ENCODE measurements around the gene GSTM2.
A peak's percentile ranks its signal among the peaks of the same experiment; 100 is the strongest.

GSTM2 gene

DNA sequence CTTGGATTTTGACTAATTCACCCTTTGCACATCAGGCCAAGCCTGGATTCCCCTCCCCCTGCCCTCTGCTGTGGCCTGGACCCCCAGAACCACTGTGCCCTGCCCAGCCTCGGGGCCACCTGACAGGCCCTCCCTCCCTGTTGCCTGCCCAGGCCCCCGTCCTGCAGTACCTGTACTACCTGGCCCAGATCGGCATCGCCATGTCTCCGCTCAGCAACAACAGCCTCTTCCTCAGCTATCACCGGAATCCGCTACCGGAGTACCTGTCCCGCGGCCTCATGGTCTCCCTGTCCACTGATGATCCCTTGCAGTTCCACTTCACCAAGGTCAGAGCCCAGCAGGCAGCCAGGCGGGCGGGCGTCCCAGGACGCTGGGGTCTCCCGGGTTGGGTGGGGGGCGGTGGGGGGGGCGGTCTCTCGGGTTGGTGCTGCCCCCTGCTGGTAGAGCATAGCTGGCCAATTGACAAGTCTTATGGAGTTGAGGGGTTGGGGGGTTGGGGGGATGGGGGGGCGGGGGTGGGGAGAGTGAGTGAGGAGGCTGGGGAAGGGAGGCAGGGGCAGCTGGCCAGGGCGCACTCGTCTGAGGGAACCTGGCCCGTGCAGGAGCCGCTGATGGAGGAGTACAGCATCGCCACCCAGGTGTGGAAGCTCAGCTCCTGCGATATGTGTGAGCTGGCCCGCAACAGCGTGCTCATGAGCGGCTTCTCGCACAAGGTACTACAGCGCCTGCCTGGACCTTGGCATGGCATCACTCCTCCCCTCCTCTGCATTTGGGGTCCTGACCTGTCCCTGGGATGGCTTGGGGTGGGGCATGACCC is 37.6 kb upstream of the GSTM2 start:
- peak; percentile 39 for DNase-seq

DNA sequence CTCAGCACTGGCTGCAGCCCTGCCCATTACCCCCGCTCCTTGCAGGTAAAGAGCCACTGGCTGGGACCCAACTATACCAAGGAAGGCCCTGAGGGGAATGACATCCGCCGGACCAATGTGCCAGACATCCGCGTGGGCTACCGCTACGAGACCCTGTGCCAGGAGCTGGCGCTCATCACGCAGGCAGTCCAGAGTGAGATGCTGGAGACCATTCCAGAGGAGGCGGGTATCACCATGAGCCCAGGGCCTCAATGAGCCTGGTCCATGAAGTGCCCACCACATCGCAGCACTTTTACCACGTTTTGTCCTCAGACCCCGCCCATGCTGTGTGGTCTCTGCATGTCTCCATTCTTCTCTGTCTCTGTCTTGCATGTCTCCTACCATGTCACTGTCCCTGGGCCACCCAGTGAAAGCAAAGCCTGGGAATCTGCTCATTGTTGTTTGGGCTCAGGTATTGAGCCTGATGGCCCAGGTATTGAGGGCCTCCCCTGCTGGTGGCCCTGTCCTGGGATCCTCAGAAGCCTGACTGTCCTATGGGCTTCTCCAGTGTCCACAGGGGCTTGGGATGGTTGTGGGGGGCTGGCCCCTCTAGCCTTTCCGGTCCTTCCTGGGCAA is 36.9 kb upstream of the GSTM2 start:
- DNase-seq = no peak

DNA sequence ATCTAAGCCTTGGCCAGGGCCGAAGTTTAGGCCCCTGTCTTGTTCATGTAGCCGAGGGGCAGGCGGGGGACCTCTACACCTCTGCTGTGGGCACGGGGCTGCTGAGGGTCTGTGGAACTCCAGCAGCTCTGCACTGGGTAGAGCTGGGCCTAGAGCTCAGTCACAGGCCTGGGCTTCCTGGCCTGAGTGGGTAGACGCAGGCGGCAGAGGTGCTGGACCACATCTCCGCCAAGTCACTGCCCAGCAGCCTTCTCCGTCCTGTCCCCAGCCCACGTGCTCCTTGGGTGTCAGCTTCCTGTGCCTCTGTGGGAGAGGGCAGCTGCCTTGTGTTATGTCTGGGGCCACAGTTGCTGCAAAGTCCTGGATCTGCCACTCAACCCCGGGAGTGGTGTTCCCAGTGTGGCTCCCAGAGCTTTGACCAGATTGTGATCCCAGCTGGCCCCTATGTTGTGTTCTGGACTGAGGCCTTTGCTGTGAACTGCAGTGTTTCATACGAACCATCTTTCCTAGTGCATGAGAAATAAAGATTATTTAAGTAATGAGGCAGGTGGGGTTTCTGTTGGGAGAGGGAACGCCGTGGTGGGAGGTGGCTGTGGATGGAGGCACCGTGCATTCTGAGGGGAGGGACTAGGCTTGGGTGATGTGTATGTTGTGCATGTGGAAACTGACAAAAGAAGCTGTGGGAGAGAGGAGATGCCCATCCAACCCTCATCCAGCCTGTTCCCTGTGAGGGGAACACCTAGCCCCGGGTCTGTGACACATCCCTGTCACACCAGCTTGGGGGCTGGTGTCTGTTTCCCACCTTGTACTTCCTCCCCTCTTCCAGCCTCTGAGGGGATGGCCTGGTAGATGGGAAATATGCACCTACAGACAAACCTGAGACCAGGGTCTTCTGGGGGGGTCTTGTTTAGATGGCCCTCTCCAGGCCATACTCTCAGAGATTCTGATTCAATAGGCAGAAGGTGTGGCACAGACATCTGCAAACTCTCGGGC is 36.0 kb upstream of the GSTM2 start:
- no peak for DNase-seq

DNA sequence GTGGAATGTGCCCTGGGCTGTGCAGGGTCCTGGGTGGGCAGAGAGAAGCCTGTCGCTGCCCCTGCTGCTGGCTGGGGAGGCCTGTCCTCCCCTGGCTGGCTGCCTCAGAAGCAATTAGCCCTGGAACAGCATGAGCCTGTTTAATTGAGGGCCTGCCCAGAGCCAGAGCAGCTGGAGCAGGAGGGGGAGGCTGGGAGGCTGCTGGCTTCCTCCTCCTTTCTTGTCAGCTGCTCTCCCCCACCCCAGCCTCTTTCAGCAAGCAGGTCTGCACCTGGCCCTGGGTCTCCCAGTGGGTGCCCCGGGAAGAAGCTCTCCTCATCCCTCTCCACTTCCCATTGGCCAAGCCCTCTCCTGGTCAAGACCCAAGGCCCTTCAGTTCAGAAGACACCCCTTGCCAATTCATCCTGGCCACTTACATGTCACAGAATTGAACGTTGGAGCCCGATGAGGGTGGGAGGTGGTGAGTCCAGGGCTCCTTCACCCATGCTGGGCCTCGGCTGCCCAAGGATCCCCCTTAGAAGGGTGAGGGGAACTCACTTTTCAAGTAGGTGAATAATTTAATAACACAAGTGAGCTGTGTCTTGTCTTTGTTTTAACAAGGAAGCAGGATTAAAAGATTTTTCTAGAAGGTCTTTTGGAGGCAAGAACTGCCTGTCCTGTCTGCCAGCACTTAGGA is 35.0 kb upstream of the GSTM2 start:
- no peak for DNase-seq

DNA sequence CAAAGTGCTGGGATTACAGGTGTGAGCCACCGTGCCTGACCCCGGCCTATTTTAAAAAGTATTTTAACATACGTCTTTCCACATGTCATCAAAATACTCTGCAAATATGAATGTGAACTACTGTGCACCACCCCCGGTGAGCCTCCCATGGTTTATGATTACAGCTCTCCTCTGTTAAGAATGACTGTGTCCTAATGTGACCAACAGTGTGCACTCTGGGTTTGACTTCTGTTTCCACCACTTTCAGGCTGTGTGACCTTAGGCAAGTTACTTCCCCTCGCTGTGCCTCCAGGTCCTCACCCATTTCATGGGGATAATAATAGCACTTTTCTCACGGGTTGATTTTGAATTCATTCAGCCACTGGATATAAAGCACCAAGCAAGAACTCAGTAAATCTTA is 33.6 kb upstream of the GSTM2 start:
- no peak for DNase-seq

DNA sequence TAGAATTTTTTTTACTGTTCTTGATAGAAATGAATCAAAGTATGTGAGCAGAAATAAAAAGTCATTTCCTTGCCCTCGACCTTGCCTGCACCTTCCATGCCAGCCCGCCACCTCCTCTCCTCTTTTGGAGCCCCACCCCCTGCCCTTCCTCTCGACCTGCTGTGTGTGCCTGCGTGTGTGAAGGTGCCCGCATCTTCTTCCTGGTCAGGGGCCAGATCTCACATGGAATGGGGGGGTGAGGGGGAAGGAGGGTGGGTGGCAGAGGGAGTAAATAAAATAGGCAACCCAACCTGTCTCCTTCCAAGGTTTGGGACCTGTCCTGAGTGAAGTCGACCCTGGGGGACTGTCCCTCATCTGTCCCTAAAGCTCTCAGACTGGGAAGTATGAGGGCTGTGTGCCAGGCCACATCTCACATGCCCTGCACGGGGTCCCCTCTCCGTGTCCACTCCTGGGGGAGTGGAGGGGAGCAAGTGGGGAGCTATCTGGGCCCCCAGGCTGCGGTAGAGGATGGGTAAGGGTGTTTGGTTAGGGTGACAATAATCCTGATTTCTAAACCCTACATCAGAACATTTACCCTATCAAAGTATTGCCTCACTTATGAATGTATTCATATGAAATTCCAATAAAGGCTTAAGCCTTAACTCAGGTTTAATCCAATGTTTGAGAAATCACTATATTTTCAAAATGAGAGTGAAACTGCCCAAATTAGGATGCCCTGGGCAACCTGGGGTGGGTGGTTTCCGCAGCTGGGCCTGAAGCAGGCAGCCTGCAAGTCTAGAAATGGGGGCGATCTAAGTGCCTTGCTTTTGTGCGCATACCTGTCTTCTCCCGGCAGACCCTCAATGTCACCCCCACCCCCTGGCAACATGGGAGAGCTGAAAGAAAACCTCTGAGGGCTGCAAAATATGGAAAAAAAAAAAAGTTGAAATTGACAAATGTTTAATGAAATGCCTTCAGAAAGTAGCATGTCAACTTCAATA is 32.8 kb upstream of the GSTM2 start:
- DNase-seq = peak; percentile 29

DNA sequence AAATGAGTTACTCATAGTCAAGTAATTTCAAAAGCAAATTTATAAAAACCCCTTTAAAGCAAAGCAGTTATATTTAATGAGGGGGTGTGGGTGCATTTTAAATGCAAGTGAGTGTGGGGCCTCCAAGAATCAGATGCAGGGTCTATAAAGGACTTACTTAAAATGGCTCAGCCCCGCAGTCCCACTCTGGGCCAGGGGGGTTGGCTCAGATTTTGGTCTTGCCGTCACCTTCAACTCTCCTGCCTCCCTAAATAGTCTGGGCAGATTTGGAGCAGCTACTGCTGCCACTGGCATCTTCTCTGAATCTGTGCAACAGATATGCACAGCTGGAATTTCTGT is 32.0 kb upstream of the GSTM2 start:
- no peak for DNase-seq

DNA sequence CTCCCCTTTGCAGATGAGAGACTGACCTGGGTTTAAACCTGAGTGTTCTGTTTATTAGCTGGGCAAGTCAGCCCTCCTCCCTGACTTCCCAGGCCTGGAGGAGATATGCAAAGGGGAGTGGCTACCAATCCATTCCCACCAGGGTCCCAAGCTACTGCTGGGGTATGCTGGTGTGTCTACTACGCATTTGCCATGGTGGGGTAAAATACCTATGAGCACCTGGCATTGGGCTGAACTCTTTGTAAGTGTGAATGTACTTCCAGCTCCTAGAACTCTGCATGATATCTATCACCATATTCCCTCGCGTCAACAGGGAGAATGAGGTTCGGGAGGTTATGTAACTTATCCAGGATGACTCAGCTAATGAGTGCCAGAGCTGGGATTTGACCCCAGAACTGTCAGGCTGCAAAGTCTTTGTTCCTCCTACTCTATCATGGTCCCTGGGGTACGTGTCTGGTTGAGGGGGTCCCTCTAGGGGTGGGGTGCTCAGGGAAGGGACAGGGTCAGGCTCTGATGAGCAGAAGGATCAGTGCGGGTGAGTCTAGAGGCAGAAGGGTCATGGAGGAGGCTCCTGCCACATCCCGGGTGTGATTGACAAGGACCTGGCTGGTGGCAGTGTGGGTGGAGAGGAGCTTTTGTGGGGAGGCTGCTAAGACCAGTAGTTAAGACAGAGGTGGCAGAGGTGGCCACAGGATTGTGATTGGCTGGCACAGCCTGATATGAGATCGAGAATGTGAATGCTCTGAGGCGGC is 31.5 kb upstream of the GSTM2 start:
- no peak for DNase-seq

DNA sequence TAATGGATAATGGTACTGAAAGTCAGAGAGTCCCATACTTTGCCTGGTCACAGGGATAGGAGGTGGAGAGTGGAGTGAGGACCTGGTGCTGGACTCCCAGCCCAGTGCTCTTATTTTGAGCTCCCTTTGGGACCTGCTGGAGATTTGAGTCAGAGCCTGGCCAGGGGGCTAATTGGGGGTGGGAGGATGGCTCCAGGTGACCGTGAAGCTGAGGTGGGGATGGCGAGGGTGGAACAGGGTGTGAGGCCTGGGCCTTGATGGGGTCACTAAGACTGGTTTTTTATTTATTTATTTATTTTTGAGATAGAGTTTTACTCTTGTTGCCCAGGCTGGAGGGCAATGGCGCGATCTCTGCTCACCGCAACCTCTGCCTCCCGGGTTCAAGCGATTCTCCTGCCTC is 30.4 kb upstream of the GSTM2 start:
- no peak for DNase-seq

DNA sequence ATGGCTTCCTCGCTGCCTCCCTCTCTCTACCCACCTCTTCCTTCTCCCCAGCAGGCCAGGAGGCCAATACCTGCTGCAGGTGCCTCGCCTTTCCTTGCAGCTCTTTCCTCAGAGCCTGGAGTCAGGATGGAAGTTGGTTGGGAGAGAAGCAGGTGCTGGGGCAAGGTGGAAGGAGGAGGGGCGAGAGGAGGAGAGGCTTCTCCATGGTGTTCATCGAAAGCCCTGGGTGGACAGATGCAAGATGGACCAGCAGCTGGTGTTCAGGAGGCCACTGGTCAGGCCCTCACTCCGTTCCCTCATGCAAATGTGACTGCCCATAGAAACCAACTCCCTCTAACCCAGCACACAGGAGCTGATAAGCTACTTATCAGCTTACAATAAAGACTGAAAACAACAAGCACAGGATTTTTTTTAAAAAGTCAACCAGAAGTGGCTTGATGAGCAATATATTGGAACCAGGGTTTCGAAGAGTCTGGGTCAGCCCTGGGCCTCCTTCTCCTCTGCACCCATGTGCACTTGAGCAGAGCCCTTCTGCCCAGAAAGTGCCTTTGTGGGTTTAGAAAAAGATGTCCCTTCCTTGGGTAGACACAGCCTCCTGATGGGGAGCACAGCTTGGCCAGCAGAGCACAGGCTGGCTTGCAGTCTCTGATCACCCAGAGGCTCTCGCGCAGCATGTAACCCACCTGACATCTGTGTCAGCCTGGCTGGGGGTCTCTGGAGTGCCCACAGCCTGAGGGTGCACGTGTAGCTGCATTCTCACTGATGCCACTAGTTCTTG is 28.6 kb upstream of the GSTM2 start:
- no peak for DNase-seq

DNA sequence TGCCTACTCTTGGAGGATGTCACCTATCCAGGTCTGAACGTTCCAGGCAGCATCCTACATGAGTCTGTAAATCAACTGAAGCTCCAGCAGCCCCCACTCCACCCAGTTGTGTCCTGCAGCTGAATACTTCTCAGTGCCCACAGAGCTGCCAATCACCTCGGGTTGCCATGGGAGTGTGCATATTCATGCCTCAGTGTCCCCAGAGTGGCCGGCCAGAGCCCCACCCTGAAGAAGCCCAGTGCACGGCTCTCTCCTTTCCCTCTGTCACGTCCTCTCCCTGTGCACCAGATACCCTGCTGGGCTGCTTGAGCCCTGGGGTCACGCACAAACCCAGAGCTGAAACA is 28.0 kb upstream of the GSTM2 start:
- no peak for DNase-seq

DNA sequence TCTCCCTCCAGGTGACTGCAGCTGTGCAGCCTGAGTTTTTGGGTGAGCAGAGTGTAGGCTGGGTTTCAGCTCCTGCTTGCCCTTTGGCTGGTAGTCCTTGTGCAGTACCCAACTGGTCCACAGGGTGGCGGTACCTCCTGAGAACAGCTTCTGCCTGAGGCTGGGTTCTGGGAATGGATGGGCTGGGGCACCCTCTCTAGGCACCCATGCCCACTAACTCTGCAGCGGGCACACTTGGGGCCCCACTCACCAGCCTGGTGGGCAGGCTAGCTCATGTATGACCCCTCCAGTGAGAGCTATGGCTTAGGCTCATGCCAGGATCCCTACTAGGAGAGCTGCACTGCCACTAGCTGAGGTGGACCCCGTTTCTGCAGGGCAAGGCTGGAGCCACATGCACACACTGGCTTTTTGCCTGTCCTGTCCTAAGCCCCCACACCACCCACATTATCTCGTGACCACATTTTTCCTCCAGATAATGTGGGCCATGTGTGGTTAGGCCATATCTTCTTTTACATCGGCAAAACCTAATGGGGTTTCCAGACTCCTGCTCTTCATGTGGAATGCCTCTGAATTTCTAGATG is 27.5 kb upstream of the GSTM2 start:
- DNase-seq = peak; percentile 88

DNA sequence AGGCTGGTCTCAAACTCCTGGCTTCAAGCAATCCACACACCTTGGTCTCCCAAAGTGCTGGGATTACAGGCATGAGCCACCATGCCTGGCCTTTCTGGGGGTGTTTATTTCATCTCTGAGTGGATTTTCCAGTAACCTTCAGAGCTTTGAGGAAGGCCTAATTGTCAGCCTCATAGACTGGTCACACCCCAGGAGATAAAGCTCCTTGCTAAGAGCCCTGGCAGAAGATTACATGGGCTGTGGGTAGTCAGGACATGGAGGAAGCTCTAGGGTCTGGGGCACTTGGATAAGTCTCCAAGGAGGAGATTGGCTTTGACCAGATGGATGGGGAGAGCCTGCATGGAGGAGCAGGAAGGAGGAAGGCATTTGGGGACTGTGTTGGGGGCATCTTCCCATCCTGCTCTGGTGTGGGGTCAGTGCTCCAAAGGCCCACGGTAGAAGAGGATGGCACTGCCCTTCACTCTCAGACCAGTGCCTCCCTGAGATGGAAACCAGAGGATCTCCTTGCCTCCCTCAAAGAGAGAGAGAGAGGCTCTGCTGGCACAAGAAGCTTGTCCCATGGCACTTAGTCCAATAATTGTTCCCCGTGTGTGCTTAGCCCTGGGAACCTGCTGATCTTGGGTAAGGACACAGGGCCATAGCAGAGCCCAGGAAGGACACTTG is 26.6 kb upstream of the GSTM2 start:
- DNase-seq = no peak

DNA sequence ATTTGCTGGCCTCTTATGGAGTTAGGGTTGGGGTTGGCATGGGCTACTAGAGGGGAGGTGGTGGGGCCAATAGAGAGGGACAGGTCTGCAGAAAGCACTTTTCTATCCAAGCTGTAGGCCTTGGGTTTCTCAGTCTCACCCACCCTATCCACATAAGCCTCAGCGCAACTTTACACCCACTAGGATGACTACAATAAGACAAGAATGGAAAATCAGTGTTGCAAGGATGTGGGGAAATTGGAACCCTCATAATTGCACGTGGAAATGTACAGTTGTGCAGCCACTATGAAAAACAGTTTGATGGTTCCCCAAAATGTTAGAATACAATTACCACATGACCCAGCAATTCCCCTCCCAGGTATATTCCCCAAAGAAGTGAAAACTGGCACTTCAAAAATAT is 26.0 kb upstream of the GSTM2 start:
- DNase-seq = no peak

DNA sequence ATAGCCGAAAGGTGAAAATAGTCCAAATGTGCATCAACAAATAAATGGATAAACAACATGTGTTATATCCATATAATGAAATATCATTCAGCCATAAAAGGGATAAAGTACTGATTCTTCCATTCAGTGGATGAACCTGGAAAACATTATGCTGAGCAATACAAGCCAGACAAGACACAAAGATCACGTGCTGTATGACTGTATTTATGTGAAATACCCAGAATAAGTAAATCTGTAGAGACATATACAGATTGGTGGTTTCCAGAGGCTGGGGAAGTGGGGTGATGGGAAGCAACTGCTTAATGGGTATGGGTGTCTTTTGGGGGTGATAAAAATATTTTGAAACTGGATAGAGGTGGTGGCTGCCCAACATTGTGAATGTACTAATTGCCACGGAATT is 25.2 kb upstream of the GSTM2 start:
- no peak for DNase-seq

DNA sequence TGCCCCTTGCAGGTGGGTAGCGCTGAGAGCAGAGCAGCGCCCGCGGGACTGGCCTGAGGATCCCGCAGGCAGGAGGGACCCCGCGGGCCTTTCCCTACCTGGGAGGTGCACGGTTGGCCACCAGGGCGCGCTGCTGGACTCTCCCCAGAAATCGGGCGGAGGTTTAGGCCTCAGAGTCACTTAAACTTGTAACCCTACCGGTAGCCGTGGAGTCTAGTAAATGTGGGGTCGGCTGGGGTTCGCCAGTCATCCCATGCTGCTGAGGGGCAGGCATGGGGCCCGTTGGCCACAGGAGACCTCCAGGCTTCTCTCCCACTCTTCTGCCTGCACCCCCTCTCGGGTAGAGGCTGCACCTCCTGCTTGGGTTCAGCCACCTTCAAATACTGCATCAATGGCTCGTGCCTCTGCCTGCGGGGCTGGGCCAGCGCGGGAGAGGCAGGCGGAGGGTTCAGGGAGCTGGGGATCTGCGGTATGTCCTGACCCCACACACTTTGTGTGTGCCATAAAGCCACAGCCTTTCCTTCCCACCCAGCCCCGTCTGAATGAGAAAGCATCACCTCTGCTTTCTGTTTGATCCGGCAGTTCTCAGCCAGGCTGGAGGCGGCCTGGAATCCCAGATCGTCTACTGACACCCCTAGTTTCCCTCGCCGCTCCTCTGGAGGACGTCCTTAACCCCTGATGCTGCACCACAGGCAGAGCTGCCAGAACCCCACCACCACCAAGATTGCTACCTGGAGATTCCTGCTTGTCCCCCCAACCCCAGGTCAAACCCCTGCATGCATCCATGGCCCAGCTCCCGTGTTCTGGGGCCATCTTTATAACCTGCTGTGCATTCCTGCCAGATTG is 24.2 kb upstream of the GSTM2 start:
- DNase-seq = peak; percentile 85

DNA sequence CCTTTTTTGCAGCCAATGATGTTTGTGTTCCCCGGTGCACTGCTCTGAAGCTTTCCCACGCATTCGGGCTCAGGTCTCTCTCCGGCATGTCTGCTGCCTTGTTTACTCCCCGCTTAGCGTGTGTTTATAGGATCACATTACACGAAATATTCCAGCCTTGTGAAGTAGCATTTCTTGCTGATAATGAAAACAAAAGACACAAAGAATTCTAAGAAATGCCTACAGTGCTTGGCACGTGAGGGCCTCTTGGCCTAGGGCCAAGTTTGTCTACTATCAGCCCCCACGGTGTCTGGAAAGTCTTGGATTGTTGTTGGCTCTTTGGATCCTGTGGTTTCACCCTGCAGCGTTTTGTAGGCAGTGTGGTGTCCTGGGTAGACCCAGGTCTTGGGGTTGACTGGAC is 23.2 kb upstream of the GSTM2 start:
- no peak for DNase-seq

DNA sequence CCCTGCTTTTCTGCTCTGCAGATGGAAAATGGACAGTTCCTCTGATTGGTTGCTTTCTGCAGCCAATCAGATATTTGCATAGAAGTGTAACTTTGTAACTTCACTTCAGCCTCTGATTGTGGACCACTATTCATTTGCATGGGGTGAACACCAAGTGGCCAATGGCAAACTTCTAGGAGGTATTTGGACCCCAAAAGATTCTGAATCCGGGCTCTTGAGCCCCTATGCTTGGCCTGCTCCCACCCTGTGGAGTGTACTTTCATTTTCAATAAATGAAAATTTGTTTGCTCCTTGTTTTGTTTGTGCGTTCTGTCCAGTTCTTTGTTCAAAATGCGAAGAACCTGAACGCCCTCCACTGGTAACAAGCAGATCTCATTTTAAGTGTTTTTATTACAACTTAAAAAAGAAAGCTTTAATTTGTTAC is 18.4 kb upstream of the GSTM2 start:
- no peak for DNase-seq

Data from CD4-positive, alpha-beta T cell treated with Interleukin-10 for 1 hour (primary cell).